Natural killer cell (primary cell): ENCODE results near the gene DNAH6. TPM values are rescaled to one million over a fixed set of nuclear protein-coding genes. Genes with fewer than 3 reads are reported as not detected.

ENCODE experiments used
- ATAC-seq, 3 donors: fragments of 150-1000 bp in 2 of 3; fragments of 200-7000 bp in 1 of 3; cut with Tn5 transposase; 1 replicate in 1 of 3; 2 replicates in 2 of 3; pipeline ENCODE4 v1.10.0; 2021; ENCODE audit warnings: mild to moderate bottlenecking in 2 of 3, moderate library complexity in 2 of 3
- DNase-seq, 2 donors: peaks; one replicate each; pipeline versions ENCODE4 v3.0.0 to v3.0.0-alpha.2; 2013 to 2021; ENCODE audit warnings: mixed read lengths in 1 of 2
- H3K27ac ChIP-seq: one replicate; pipeline ENCODE4 v1.5.1; 2013; ENCODE audit warnings: mild to moderate bottlenecking, low read length
- H3K27me3 ChIP-seq: one replicate; pipeline ENCODE4 v1.6.1; 2013; ENCODE audit warnings: low read length; ENCODE audit not compliant: control insufficient read depth, insufficient read depth
- H3K36me3 ChIP-seq: one replicate; pipeline ENCODE4 v1.6.1; 2013; ENCODE audit warnings: low read length; ENCODE audit not compliant: control insufficient read depth, insufficient read depth
- H3K4me1 ChIP-seq: one replicate; pipeline ENCODE4 v1.6.1; 2013; ENCODE audit warnings: low read length; ENCODE audit not compliant: control insufficient read depth, insufficient read depth
- H3K4me3 ChIP-seq: one replicate; pipeline ENCODE4 v1.5.1; 2013; ENCODE audit warnings: low read length
- H3K9me3 ChIP-seq: one replicate; pipeline ENCODE4 v1.6.1; 2013; ENCODE audit warnings: low read length; ENCODE audit not compliant: control insufficient read depth, insufficient read depth
- H3K27ac Mint-ChIP-seq, 2 donors: one replicate each; pipeline ENCODE4 v1.8.0; 2022; ENCODE audit warnings: mild to moderate bottlenecking in 2 of 2, mixed read lengths in 2 of 2, moderate library complexity in 1 of 2
- H3K27me3 Mint-ChIP-seq, 2 donors: one replicate each; pipeline ENCODE4 v1.8.0; 2022; ENCODE audit warnings: low read depth in 2 of 2, mixed read lengths in 2 of 2
- H3K36me3 Mint-ChIP-seq: one replicate; pipeline ENCODE4 v1.8.0; 2022; ENCODE audit warnings: mixed read lengths
- H3K4me1 Mint-ChIP-seq, 2 donors: one replicate each; pipeline ENCODE4 v1.8.0; 2022; ENCODE audit warnings: mixed read lengths in 2 of 2
- H3K4me3 Mint-ChIP-seq: one replicate; pipeline ENCODE4 v1.8.0; 2022; ENCODE audit warnings: mild to moderate bottlenecking, moderate library complexity, mixed read lengths
- H3K9me3 Mint-ChIP-seq, 2 donors: one replicate each; pipeline ENCODE4 v1.8.0; 2022; ENCODE audit warnings: mixed read lengths in 2 of 2
- WGBS: methylation state at CpG from one replicate; pipeline ENCODE4 v1.1.7; 2013; ENCODE audit warnings: missing lambda C conversion rate; ENCODE audit not compliant: insufficient coverage; 5-methylcytosine and 5-hydroxymethylcytosine counted together
- intact Hi-C: fragments of 100-400 bp; cut with micrococcal nuclease; formaldehyde crosslinking; loops from one replicate; pipeline ENCODE4 v1.14.2; 2022
- total RNA-seq, 4 donors: library from RNA; stranded (reverse); fragments of 120-200 nt in 1 of 4; gene quantifications; one replicate each; pipeline versions ENCODE4 v1.2.3 to v1.2.4, GENCODE V29; 2013 to 2022
- TF ChIP-seq, protein P1 (sequence below): fragments of 200-600 bp; IDR thresholded peaks from one replicate; pipeline ENCODE4 v1.8.0; 2022; ENCODE audit warnings: antibody characterized with exemption

Gene DNAH6
- total RNA-seq, 3 donors from 2014 or later (not counting 1 experiment from before 2014, with no cell fraction given), result 0.05 to 0.60 (median 0.32) TPM

DNA sequence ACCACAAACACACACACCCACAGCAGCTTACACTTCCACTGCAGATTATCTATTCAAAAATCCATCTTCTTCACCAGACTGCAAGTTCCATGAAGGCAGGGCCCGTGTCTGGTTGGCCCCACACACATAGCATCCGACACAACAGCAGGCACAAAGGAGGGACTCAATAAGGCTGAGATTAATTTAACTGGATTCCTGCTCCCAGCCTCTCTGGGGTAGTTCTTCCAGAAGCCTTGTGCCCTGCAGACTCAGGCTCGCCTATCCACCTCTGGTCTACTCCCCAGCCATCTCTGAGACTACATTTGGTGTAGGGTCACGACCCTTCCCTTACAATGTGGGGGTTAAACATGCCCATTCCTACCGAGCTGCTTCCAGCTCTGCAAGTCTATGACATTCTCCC lies 306.9 kb downstream of the DNAH6 start:
- no peak for DNase-seq
- Mint-ChIP-seq H3K36me3 (no peaks in the 10 kb centered on the region), H3K4me1 (peaks cover 5 to 13% of the 10 kb centered on the region in 2 donors), H3K9me3 (no peaks in the 10 kb centered on the region), H3K4me3 (no peak overlapping the region), H3K27ac (no peak overlapping the region), H3K27me3 (no peaks in the 10 kb centered on the region)
- no peaks in the 10 kb centered on the region for H3K9me3 ChIP-seq
- no peaks in the 10 kb centered on the region for H3K27me3 ChIP-seq
- no peak for ATAC-seq
- 92% methylated on average over 5 of the region's 5 CpGs for WGBS
- H3K27ac ChIP-seq, result no peak overlapping the region
- intact Hi-C loops, result no loop called here
- H3K4me1 ChIP-seq, result peaks cover 12% of the 10 kb centered on the region
- H3K4me3 ChIP-seq, result no peak overlapping the region
- no peaks in the 10 kb centered on the region for H3K36me3 ChIP-seq
- TF ChIP-seq, protein P1, sequence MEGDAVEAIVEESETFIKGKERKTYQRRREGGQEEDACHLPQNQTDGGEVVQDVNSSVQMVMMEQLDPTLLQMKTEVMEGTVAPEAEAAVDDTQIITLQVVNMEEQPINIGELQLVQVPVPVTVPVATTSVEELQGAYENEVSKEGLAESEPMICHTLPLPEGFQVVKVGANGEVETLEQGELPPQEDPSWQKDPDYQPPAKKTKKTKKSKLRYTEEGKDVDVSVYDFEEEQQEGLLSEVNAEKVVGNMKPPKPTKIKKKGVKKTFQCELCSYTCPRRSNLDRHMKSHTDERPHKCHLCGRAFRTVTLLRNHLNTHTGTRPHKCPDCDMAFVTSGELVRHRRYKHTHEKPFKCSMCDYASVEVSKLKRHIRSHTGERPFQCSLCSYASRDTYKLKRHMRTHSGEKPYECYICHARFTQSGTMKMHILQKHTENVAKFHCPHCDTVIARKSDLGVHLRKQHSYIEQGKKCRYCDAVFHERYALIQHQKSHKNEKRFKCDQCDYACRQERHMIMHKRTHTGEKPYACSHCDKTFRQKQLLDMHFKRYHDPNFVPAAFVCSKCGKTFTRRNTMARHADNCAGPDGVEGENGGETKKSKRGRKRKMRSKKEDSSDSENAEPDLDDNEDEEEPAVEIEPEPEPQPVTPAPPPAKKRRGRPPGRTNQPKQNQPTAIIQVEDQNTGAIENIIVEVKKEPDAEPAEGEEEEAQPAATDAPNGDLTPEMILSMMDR, result no peak

DNA sequence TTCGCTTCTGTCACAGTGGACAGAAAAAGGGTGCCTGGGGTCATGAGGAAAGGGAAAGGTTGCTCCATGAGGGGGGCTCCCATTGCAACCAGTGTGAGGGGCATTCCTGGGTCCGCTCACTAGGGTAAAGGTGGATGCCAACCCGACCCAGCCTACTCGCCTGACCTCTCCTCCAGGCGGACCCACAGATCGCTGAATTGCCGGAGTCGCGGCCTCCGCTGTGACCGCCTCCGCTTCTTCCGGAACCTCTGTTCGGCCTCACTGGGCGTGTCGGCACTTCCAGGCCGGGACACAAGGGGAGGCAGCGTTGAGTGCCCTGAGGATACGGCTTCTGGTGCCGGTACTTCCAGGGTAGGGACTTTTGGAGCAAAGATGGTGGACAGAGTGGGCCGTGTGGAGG lies 307.5 kb downstream of the DNAH6 start:
- H3K9me3 Mint-ChIP-seq, result no peaks in the 10 kb centered on the region
- WGBS, result 97% methylated on average over 21 of the region's 21 CpGs

DNA sequence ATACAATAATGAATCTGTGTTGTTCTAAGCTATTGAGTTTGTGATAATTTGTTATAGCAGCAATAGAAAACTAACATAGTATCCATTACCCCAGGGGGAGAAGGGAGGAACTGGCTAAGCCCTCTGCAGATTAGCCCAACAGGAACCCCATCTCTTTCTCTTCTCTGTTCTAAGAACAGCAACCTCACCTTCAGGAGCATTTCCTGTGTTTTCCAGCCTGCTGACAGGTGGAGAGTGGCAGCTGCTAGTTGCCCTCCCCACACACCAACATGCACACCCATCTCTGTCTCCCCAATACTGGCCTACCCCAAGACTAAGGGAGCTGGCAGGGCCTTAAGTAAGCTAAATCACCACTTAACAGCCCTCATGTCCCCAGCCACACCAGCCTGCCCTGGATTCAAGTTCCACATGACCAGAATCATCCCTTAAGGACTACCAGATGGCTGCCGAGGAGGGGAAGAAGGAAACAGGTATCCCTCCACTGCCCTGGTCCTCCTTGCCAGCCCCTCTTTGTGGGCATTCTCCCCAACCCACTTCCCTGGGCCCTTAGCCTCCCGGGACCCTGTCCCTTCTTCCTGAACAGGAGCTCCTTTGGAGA lies 311.8 kb downstream of the DNAH6 start:
- 90% methylated on average over 2 of the region's 2 CpGs for WGBS
- no peaks in the 10 kb centered on the region for H3K36me3 Mint-ChIP-seq

More for the DNA sequence above, 307.5 kb downstream of the DNAH6 start:
- no peak overlapping the region for H3K4me3 Mint-ChIP-seq
- H3K4me1 Mint-ChIP-seq, result peaks cover 10 to 14% of the 10 kb centered on the region in 2 donors
- H3K27ac Mint-ChIP-seq, result no peak overlapping the region
- H3K4me1 ChIP-seq, result peaks cover 15% of the 10 kb centered on the region
- ATAC-seq (no peak), DNase-seq (no peak)
- no peaks in the 10 kb centered on the region for H3K9me3 ChIP-seq
- no peaks in the 10 kb centered on the region for H3K36me3 ChIP-seq
- H3K4me3 ChIP-seq, result no peak overlapping the region
- no peaks in the 10 kb centered on the region for H3K36me3 Mint-ChIP-seq
- TF ChIP-seq, protein P1, result no peak
- H3K27me3 Mint-ChIP-seq, result no peaks in the 10 kb centered on the region
- no peak overlapping the region for H3K27ac ChIP-seq
- intact Hi-C loops, result no loop called here
- no peaks in the 10 kb centered on the region for H3K27me3 ChIP-seq

More for the DNA sequence above, 311.8 kb downstream of the DNAH6 start:
- Mint-ChIP-seq H3K27ac (peak overlapping the region; percentile 1 to 17), H3K4me3 (no peak overlapping the region), H3K4me1 (peaks cover 23 to 26% of the 10 kb centered on the region in 2 donors), H3K27me3 (no peaks in the 10 kb centered on the region), H3K9me3 (no peaks in the 10 kb centered on the region)
- Histone ChIP-seq H3K27ac (no peak overlapping the region), H3K9me3 (no peaks in the 10 kb centered on the region), H3K4me3 (no peak overlapping the region), H3K27me3 (no peaks in the 10 kb centered on the region), H3K4me1 (peaks cover 45% of the 10 kb centered on the region), H3K36me3 (no peaks in the 10 kb centered on the region)
- DNase-seq (no peak), ATAC-seq (no peak)
- intact Hi-C loops, result no loop called here
- TF ChIP-seq, protein P1, result no peak
